Right lobe of liver (tissue), 4 donors: ENCODE data around the gene IL2RA.

ENCODE experiments used
- POLR2A ChIP-seq: fragments of 450-650 bp; IDR thresholded peaks from one replicate; pipeline ENCODE4 v1.6.1; 2017; ENCODE audit warnings: antibody characterized with exemption, mild to moderate bottlenecking
- TF ChIP-seq, protein P1 (sequence below), 4 donors: fragments of 200-600 bp in 3 of 4; fragments of 450-650 bp in 1 of 4; IDR thresholded peaks; one replicate each; pipeline versions ENCODE4 v1.5.1 to v1.8.0; 2016 to 2022; ENCODE audit warnings: antibody characterized with exemption in 4 of 4, mild to moderate bottlenecking in 2 of 4
- donor health status: DM: no; HTN: no; CAD: no.
- donor health status: DM: no; HTN: no; CAD: no.
- donor health status: DM: no; HTN: yes; CAD: no.

DNA sequence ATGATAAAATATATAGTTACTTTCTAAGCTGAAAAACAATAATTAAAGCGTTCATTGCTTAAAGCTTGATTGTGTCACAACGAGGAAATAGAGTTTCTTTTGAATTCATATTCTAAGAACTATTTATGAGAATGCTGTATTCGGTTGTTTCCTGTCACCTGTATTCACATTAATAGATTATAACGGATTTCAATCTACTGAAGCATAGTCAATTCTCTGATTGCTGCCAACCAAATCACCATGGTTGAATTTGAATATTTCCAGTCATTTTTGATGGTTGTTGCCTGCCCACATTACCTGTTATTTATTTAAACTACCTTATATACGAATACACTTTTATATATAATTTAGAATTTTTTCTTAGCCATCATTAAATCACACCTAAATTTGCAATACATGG is 22.0 kb downstream of the IL2RA start:
- no peak for TF ChIP-seq POLR2A
- TF ChIP-seq, protein P1, sequence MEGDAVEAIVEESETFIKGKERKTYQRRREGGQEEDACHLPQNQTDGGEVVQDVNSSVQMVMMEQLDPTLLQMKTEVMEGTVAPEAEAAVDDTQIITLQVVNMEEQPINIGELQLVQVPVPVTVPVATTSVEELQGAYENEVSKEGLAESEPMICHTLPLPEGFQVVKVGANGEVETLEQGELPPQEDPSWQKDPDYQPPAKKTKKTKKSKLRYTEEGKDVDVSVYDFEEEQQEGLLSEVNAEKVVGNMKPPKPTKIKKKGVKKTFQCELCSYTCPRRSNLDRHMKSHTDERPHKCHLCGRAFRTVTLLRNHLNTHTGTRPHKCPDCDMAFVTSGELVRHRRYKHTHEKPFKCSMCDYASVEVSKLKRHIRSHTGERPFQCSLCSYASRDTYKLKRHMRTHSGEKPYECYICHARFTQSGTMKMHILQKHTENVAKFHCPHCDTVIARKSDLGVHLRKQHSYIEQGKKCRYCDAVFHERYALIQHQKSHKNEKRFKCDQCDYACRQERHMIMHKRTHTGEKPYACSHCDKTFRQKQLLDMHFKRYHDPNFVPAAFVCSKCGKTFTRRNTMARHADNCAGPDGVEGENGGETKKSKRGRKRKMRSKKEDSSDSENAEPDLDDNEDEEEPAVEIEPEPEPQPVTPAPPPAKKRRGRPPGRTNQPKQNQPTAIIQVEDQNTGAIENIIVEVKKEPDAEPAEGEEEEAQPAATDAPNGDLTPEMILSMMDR (IDR thresholded peaks at IDR 0.05): no peak
